ENCODE results near the gene RIPOR2. TPM values are rescaled to one million over a fixed set of nuclear protein-coding genes. Genes with fewer than 3 reads are reported as not detected.

RIPOR2 gene
- total RNA-seq, 1 donor from 2014 or later, result 1.6 TPM

- no peak for TF ChIP-seq CTCF (conservative IDR thresholded peaks at IDR 0.05; ENCODE audit: low read depth, low read length)
- DNase-seq (ENCODE audit: low read depth), result no peak
- H3K4me3 ChIP-seq (ENCODE audit: low read depth, low read length), result no peak overlapping the region
Measured at GRCh38 chr6:24903681-24904080, 32.1 kb downstream of the RIPOR2 start.

GRCh38 chr6:24902782-24903181 lies 33.0 kb downstream of the RIPOR2 start:
- no peak overlapping the region for H3K4me3 ChIP-seq (ENCODE audit: low read depth, low read length)
- peak; percentile 52 for DNase-seq (ENCODE audit: low read depth)
- no peak for TF ChIP-seq CTCF (conservative IDR thresholded peaks at IDR 0.05; ENCODE audit: low read depth, low read length)

GRCh38 chr6:24901698-24902328 lies 33.9 kb downstream of the RIPOR2 start:
- no peak overlapping the region for H3K4me3 ChIP-seq (ENCODE audit: low read depth, low read length)
- DNase-seq (ENCODE audit: low read depth), result no peak

GRCh38 chr6:24900917-24901697 lies 34.7 kb downstream of the RIPOR2 start:
- TF ChIP-seq CTCF (conservative IDR thresholded peaks at IDR 0.05; ENCODE audit: low read depth, low read length), result no peak
- DNase-seq (ENCODE audit: low read depth), result no peak
- no peak overlapping the region for H3K4me3 ChIP-seq (ENCODE audit: low read depth, low read length)

More at GRCh38 chr6:24901698-24902328, 33.9 kb downstream of the RIPOR2 start:
- TF ChIP-seq CTCF (conservative IDR thresholded peaks at IDR 0.05; ENCODE audit: low read depth, low read length), result no peak

GRCh38 chr6:24899997-24900325 lies 35.8 kb downstream of the RIPOR2 start:
- no peak overlapping the region for H3K4me3 ChIP-seq (ENCODE audit: low read depth, low read length)
- no peak for DNase-seq (ENCODE audit: low read depth)
- no peak for TF ChIP-seq CTCF (conservative IDR thresholded peaks at IDR 0.05; ENCODE audit: low read depth, low read length)

- no peak for DNase-seq (ENCODE audit: low read depth)
- no peak overlapping the region for H3K4me3 ChIP-seq (ENCODE audit: low read depth, low read length)
- no peak for TF ChIP-seq CTCF (conservative IDR thresholded peaks at IDR 0.05; ENCODE audit: low read depth, low read length)
Measured at GRCh38 chr6:24899136-24899996, 36.4 kb downstream of the RIPOR2 start.

All from epithelial cell of proximal tubule (primary cell).